Measurements from ENCODE around the gene PDZD8. TPM values are rescaled to one million over a fixed set of nuclear protein-coding genes. Genes with fewer than 3 reads are reported as not detected.

PDZD8 gene
- total and polyA plus RNA-seq, 2 donors (not counting 3 experiments of a cell fraction or from before 2014, with no cell fraction given), result 5.9 to 22.6 TPM

DNA sequence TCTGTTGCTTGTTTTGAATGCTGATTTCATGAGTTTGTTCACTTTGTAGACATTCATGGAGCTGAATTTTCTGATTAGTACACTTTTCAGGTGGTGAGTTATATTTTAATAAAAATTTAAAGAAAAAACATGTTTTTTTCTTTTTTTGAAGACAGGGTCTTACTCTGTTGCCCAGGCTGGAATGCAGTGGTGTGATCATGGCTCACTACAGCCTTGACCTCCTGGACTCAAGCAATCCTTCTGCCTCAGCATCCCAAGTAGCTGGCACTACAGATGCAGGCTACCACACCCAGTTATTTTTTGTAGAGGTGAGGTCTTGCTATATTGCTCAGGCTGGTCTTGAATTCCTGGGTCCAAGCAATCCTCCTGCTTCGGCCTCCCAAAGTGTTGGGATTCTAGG lies 23.7 kb downstream of the PDZD8 start:
- H3K9me1 ChIP-seq (replicated peaks; ENCODE audit: control insufficient read depth, extremely low read depth, insufficient read depth, low read length), result no peaks in the 10 kb centered on the region
- POLR2A ChIA-PET, result no interaction called here
- H3K9ac ChIP-seq (replicated peaks; ENCODE audit: extremely low read depth, insufficient read depth, low read length), result no peak overlapping the region
- intact Hi-C loops (cut with micrococcal nuclease) (no loop called here), dilution Hi-C loops (cut with MboI; ENCODE audit: extremely low pct_ligation_motif_present, low sequenced_read_pairs) (no loop called here)
- H3K4me1 ChIP-seq (ENCODE audit: control insufficient read depth, extremely low read depth, insufficient read depth, low read length), result no peaks in the 10 kb centered on the region
- no peak overlapping the region for H2AFZ ChIP-seq (ENCODE audit: low read depth, low read length)
- H3K36me3 ChIP-seq (ENCODE audit: control insufficient read depth in 2 of 2, extremely low read depth in 1 of 2, insufficient read depth in 2 of 2, low read length in 2 of 2), result no peaks in the 10 kb centered on the region
- H3K4me3 ChIP-seq (replicated peaks in 1 of 3; ENCODE audit: insufficient read depth in 1 of 3, low read depth in 1 of 3, low read length in 3 of 3), result no peak overlapping the region
- H3K27ac ChIP-seq (ENCODE audit: insufficient read depth, low read depth, low read length), result no peak overlapping the region
- H3K79me2 ChIP-seq (ENCODE audit: control insufficient read depth, insufficient read depth, low read length), result peaks cover 76% of the 10 kb centered on the region
- no TSS peak for BruUV-seq (replicated peaks)
- no peaks in the 10 kb centered on the region for H3K9me3 ChIP-seq (replicated peaks; ENCODE audit: control insufficient read depth, insufficient read depth, low read length)
- no peak overlapping the region for H3K4me2 ChIP-seq (ENCODE audit: insufficient read depth, low read length)
- no peaks in the 10 kb centered on the region for H3K27me3 ChIP-seq (ENCODE audit: control insufficient read depth in 2 of 2, insufficient read depth in 2 of 2, low read length in 2 of 2)
- CTCF ChIA-PET, result interaction anchor here (1.2 to 1.8 kb wide), 4 partner anchors 9 to 135 kb away, joined by 3 to 7 read pairs (median 4); no protein-coding TSS in a partner anchor
- no peak for FAIRE-seq
- DNase-seq (ENCODE audit: low read depth, low spot score), result no peak
- TF ChIP-seq GATA2 (IDR thresholded peaks at IDR 0.05; ENCODE audit: insufficient read depth, insufficient read length, low read depth, low read length) (no peak), POLR2A (IDR thresholded peaks at IDR 0.05; ENCODE audit: low read depth, low read length) (no peak)
- peaks cover 5% of the 10 kb centered on the region for H4K20me1 ChIP-seq (replicated peaks; ENCODE audit: control insufficient read depth, extremely low read depth, insufficient read depth, low read length)

DNA sequence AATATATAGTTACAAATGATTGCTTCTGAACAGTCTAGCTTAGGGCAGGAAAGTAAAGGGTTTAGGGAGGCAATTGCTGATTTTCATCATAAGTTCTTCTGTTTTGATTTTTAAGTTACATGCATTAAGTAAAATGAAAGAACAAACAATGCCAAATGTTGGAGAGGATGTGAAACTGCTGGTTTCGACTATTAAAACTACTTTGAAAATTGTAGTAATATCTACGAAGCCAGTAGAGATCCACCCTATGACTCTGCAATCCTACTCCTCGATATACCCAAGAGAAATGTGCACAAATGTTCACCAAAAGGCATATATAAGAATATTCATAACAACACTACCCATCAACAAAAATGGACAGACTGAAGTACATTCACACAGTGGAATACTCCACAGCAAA lies 24.3 kb downstream of the PDZD8 start:
- H3K4me3 ChIP-seq (replicated peaks in 1 of 3; ENCODE audit: insufficient read depth in 1 of 3, low read depth in 1 of 3, low read length in 3 of 3), result no peak overlapping the region
- H3K27me3 ChIP-seq (ENCODE audit: control insufficient read depth in 2 of 2, insufficient read depth in 2 of 2, low read length in 2 of 2), result no peaks in the 10 kb centered on the region
- H3K4me1 ChIP-seq (ENCODE audit: control insufficient read depth, extremely low read depth, insufficient read depth, low read length), result no peaks in the 10 kb centered on the region
- no peak overlapping the region for H3K27ac ChIP-seq (ENCODE audit: insufficient read depth, low read depth, low read length)
- H2AFZ ChIP-seq (ENCODE audit: low read depth, low read length), result no peak overlapping the region
- H3K4me2 ChIP-seq (ENCODE audit: insufficient read depth, low read length), result no peak overlapping the region
- H3K9me3 ChIP-seq (replicated peaks; ENCODE audit: control insufficient read depth, insufficient read depth, low read length), result no peaks in the 10 kb centered on the region
- H3K9me1 ChIP-seq (replicated peaks; ENCODE audit: control insufficient read depth, extremely low read depth, insufficient read depth, low read length), result no peaks in the 10 kb centered on the region
- TF ChIP-seq, protein P1, sequence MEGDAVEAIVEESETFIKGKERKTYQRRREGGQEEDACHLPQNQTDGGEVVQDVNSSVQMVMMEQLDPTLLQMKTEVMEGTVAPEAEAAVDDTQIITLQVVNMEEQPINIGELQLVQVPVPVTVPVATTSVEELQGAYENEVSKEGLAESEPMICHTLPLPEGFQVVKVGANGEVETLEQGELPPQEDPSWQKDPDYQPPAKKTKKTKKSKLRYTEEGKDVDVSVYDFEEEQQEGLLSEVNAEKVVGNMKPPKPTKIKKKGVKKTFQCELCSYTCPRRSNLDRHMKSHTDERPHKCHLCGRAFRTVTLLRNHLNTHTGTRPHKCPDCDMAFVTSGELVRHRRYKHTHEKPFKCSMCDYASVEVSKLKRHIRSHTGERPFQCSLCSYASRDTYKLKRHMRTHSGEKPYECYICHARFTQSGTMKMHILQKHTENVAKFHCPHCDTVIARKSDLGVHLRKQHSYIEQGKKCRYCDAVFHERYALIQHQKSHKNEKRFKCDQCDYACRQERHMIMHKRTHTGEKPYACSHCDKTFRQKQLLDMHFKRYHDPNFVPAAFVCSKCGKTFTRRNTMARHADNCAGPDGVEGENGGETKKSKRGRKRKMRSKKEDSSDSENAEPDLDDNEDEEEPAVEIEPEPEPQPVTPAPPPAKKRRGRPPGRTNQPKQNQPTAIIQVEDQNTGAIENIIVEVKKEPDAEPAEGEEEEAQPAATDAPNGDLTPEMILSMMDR (IDR thresholded peaks at IDR 0.05; ENCODE audit: extremely low read depth in 1 of 2, insufficient read depth in 1 of 2, low read depth in 1 of 2, low read length in 2 of 2), result no peak
- TF ChIP-seq POLR2AphosphoS5 (IDR thresholded peaks at IDR 0.05; ENCODE audit: insufficient read depth, low read depth, low read length) (no peak), EZH2 (IDR thresholded peaks at IDR 0.05; ENCODE audit: borderline replicate concordance, low read depth, low read length, severe bottlenecking) (no peak), MYC (IDR thresholded peaks at IDR 0.05; ENCODE audit: low read depth, low read length) (no peak), POLR2A (IDR thresholded peaks at IDR 0.05; ENCODE audit: low read depth, low read length) (no peak)
- peak; percentile 12 for FAIRE-seq
- ChIA-PET POLR2A (no interaction called here), CTCF (interaction anchor here (1.2 to 1.8 kb wide), 3 partner anchors 10 to 134 kb away, joined by 3 to 7 read pairs (median 3); no protein-coding TSS in a partner anchor)
- H3K36me3 ChIP-seq (ENCODE audit: control insufficient read depth in 2 of 2, extremely low read depth in 1 of 2, insufficient read depth in 2 of 2, low read length in 2 of 2), result no peaks in the 10 kb centered on the region
- no peak overlapping the region for H3K9ac ChIP-seq (replicated peaks; ENCODE audit: extremely low read depth, insufficient read depth, low read length)
- peaks cover 73% of the 10 kb centered on the region for H3K79me2 ChIP-seq (ENCODE audit: control insufficient read depth, insufficient read depth, low read length)
- BruUV-seq (replicated peaks), result no TSS peak
- dilution Hi-C loops (cut with MboI; ENCODE audit: extremely low pct_ligation_motif_present, low sequenced_read_pairs) (no loop called here), intact Hi-C loops (cut with micrococcal nuclease) (no loop called here)
- DNase-seq (ENCODE audit: low read depth, low spot score), result no peak
- H4K20me1 ChIP-seq (replicated peaks; ENCODE audit: control insufficient read depth, extremely low read depth, insufficient read depth, low read length), result peaks cover 5% of the 10 kb centered on the region
